GM15510 (cell line): ENCODE data around the gene NBAS.

Experiments
- POLR2A ChIP-seq: IDR thresholded peaks from 3 replicates; pipeline ENCODE4 v1.6.1; 2011; ENCODE audit warnings: borderline replicate concordance; ENCODE audit not compliant: insufficient read length; ENCODE audit errors: extremely low read depth

NBAS gene

DNA sequence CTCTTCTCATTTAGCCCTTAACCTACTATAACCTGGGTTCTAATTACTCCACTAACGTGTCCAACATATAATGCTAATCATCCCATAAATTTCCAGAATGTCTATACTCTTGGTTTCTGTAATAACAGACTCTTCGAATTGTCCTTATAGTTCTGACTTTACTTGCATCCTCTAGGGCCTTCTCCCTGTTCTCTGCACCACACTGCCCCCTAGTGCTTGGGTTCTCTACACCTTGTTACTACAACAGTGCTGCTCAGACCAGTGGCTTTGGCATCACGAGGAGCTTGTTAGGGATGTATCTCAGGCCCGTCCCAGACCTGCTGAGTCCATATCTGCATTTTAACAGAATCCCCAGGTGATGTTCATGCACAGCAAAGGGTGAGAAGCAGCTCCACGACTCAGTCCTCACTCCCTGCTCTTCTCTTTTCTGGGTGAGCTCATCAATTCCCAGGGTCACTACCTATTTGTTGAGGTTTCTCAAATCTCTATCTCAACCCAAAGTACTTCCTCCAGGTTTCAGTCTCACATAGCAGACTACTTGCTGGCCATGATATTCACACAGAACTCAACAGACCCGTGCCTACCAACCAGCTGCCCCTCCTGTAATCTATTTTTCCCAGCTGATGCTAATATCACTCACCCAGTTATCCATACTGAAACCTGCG lies 16.1 kb upstream of the NBAS start:
- no peak for TF ChIP-seq POLR2A

DNA sequence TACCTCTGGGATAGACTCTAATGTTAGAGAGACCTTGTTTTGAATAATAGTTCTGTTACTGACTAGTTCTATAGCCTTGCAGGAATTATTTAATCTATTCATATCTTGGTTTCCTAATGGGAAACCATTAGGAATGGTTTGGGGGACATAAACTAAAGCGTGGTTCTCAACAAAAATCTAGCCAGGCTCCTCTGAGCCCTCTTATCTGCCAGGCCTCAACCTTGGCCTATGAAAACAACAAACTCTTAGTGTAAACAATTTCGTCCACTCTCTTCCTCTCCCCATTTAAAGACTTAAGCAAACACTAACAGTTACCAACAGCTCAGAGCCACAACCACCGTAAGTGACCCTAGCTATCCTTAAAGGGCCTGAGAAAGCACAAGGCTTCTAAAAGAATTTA lies 10.6 kb upstream of the NBAS start:
- no peak for TF ChIP-seq POLR2A

GRCh38 chr2:15570104-15570503 lies 9.0 kb upstream of the NBAS start:
- no peak for TF ChIP-seq POLR2A

GRCh38 chr2:15568874-15569273 lies 7.7 kb upstream of the NBAS start:
- TF ChIP-seq POLR2A: no peak

DNA sequence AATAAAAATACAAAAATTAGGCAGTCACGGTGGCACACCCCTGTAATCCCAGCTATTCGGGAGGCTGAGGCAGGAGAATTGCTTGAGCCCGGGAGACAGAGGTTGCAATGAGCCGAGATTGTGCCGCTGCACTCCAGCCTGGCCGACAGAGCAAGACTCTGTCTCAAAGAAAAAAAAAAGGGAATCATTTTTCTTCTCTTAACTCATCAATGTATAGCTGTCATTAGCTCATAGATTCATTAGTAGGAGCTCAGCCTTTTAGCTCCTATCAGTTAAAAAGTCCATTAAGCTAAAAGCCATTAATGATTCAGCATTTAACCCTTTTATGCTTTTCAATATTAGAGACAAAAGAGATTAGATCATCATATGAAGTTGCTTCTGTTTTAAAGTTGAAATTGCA lies 5.8 kb upstream of the NBAS start:
- TF ChIP-seq POLR2A: no peak

GRCh38 chr2:15565994-15566671 lies 5.0 kb upstream of the NBAS start:
- no peak for TF ChIP-seq POLR2A

DNA sequence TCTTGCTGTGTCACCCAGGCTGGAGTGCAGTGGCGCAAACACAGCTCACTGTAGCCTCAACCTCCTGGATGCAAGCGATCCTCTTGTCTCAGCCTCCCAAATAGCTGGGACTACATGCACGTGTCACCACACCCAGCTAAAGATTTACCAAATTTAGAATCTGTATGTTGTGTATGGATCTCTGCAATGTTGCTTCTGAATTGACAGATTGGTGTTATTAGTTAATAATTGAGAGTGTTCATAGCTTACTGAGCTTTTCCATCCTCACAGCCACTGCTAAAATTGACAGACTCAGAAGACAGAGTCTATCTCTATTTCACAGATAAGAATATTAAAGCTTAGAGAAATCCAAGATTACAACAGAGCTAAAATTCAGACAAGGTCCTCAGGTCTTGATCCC lies 4.3 kb upstream of the NBAS start:
- TF ChIP-seq POLR2A: no peak

DNA sequence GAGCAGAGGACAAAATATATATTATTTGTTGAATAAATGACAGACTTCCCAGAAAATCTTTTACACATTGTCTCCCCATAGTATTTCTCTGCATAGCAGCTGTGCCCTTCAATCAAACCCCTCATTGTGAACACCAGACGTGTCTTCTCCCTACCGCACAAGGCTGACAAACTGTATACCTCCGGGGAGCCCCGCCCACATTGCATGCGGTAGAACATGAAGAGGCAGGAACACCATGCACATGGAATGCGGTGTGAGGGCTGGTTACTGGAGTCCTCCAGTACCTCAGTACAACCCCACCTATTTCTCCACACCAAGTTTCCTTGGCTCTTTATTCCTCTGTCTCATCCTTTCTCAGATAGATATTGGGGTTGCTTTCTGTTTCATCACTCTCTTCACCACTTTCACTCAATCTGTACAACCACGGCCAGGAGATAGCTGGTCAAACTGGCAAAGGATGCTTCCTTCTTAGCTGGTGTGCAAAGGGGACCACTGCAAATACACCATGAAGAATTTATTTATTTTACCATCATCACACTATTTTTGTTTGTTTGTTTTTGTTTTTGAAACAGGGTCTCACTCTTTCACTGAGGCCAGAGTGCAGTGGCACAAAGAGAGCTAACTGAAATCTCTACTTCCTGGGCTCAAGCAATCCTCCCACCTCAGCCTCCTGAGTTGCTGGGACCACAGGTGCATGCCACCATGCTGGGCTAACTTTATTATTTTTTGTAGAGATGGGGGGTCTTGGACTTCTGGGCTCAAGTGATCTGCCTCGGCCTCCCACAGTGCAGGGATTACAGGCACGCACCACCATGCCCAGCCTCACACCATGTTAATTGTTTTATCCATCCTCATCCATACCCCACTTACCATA lies 2.3 kb upstream of the NBAS start:
- TF ChIP-seq POLR2A: no peak

DNA sequence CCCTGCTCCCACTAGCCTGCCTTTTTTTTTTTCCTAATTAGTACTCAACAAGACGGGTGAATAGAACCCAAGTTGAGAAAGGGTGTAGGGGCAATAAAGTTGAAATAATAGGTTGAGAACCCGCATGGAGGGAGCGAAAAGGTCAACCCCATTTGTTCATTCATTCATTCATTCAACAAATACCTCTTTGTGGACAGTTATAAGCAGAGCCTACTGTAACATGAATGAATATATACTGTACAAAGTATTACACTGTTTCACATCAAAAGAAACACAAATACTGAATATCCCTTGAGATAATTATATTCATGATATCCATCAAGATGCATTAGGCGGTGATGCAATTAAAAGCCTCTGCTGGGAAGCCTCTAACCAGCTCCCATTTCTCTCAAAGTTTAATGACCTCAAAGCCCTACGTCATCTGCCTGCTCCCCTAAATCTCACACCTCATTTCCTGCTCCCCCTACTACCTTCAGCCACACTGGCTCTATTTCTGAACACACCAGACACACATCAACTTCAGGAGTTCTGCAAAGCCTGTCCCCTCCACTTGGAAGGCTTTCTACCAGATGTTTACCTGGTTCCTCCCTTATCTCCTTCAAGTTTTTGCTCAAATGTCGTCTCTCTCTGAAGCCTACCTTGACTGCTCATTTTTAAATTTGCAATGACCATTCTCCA lies 1.4 kb upstream of the NBAS start:
- TF ChIP-seq POLR2A: no peak

DNA sequence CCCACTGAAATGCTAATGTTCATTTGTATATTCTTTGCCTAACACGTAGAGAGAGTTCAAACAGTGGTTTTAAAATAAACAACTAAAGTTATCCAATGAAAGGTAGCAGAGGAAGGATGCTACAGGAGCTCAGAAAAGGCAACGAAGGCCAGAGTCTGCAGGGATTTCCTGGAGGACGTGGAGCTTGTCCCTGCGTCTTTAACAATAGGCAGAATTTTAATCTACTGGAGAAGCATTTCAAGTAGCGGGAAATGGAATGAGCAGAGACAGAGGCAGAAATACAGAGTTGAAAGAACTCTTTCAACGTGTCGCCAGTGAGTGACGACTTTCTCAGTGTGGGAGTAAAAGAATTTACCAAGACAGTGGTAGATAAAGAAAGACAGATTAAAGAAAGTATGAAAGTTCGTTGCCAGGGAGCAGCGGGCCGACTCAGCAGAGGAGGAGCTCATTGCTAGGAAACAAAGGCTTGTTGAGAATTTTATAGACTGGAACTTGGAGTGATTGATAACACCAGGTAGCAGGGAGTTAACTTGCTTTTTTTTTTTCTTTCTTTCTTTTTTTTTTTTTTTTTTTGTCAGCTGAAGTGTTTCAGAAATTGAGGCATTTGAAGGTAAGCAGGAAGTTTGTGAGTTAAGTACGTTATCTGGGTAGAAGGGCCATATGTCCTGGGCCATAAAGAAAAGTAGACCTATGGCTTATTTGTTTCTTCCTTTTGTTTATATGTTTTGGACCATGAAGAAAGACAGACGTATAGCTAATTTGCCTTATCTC lies 625 bp upstream of the NBAS start:
- TF ChIP-seq POLR2A: no peak

DNA sequence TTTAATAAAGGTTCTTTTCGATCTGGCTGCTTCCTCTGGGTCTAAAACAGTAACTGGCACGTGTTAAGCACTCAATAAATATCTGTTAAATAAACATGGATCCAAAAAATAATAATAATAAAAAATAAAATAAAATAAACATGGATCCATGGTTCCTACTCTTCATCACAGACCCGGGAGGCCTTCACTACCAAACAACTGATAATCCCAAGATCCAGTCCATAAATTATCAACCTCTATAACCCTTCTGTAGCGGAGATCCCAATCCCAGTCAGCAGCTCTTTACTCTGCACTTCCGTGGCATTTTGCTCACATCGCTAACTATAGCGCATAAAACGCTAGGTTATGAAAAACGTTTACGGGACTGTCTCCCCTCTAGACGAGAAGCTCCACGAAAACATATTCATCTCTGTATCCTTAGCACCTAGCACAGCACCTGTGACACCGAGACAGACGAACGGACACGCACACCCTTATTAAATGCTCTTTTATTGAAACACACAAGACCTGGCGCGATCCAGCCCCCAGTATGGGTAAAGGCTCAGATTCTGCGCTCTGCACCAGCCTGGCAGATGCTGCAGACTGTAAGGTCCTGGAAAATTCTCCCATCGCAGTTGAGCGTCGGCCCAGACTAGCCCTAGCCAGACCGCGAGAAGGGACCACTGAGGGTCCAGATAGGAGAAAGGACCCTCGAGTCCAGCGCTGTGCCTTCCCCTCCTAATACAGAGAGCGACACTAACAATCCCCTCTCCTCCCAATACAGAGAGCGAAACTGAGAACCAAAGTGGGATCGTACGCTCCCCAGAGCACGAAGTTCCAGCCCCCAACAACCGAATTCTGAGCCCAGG lies 770 bp downstream of the NBAS start:
- no peak for TF ChIP-seq POLR2A

DNA sequence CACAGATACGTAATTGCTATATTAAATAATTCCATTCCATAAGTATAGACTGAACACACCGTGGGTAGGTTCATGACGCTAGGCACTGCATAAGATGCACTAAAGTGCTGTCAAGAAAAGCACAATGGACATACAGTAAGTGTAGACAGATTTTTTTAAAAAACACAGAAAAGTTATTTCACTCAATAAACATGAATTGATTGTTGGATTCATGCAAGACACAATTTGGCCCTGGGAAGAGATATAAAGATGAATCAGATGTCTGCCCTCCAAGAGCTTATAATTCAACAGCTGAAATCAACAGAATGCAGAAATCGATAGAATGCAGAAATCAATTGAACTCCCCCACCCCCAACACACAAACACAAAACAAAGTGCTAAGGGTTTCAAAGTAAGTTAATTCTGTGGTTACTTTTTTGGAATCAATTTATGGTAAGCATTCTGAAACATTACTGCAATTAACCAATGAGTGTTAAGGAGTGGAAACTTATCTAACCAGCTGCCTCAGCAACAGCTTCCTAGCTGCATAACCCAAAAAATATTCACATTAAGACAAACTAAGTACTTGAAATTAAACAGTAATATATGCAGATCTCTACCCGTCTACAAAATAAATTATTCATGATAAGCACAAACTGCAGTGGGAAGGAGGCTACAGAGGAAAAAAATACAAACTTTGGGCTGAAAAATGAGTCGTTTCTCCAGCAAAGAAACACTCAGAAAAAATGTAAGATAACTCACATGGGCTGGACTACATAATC lies 1.6 kb downstream of the NBAS start:
- no peak for TF ChIP-seq POLR2A

DNA sequence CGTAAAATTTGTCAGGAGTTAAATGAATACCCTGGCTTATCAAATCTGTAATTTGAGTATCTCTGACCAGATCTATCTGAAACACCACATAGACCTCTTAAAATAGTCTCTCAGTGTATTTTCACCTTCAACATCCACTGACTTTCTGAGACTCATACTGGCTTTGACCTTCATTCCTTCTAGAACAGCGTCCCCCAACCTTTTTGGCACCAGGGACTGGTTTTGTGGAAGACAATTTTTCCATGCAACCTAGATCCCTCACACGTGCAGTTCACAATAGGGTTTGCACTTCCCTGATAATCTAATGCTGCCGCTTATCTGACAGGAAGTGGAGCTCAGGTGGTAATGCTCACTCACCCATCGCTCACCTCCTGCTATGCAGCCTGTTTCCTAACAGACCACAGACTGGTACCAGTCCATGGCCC lies 3.2 kb downstream of the NBAS start:
- TF ChIP-seq POLR2A: no peak

DNA sequence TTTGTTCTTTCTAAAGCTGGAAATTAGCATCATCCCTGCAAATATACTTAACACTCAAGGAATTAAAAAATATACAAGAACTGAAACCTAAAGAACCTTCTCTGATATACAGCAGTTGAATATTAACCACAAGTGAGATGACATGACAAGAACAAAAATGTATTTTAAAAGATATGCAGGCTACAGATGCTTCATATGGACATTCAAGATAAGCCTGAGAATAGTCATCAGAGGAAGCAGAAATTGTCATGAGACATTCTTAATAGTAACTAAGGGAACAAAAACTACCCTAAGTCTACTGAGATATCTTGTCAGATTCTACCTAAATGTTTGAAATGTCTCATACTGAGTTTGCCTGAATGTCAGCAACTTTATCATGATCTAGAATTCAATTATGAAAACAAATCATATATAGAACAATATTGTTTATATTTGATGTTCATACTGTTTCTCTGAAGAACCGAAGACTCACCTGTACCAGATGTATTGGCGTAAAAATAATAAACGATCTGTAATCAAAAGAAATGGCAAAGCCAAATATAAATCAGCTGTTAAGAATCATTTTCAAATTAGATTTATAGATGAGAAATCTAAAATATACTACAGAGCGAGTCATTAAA lies 4.7 kb downstream of the NBAS start:
- no peak for TF ChIP-seq POLR2A
